GM12878 (cell line): ENCODE data around the gene HIPK4. TPM values are rescaled to one million over a fixed set of nuclear protein-coding genes. Genes with fewer than 3 reads are reported as not detected.
A peak's percentile ranks its signal among the peaks of the same experiment; 100 is the strongest.

Experiments
- ASH2L ChIP-seq: fragments of 300-600, 200-600 bp; sonication (generic); IDR thresholded peaks from 2 replicates; pipeline ENCODE4 v1.6.1; 2017; ENCODE audit warnings: low read depth, mild to moderate bottlenecking, borderline replicate concordance
- ATF2 ChIP-seq: IDR thresholded peaks from 2 replicates; pipeline ENCODE4 v1.6.1; 2012; ENCODE audit warnings: low read length, inconsistent platforms
- CEBPB ChIP-seq, 2 experiments: fragments of 150-350 bp in 1 of 2; IDR thresholded peaks; 2 replicates each; pipeline ENCODE4 v1.6.1; 2012 to 2014; ENCODE audit warnings: low read depth in 2 of 2, low read length in 2 of 2, borderline replicate concordance in 1 of 2, inconsistent platforms in 1 of 2
- CREB1 ChIP-seq: IDR thresholded peaks from 2 replicates; pipeline ENCODE4 v1.6.1; 2012; ENCODE audit warnings: low read depth, mild to moderate bottlenecking, inconsistent platforms
- CTCF ChIP-seq, 3 experiments: IDR thresholded peaks in 2 of 3; conservative IDR thresholded peaks in 1 of 3; 2 replicates each; pipeline ENCODE4 v1.5.1; 2011; ENCODE audit warnings: low read depth in 3 of 3, low read length in 3 of 3, mild to moderate bottlenecking in 3 of 3, control low read depth in 2 of 3, moderate library complexity in 2 of 3, inconsistent platforms in 1 of 3, mixed read lengths in 1 of 3; ENCODE audit not compliant: control insufficient read depth in 2 of 3, insufficient read depth in 1 of 3; ENCODE audit errors: extremely low read depth in 1 of 3
- EGR1 ChIP-seq, 2 experiments: IDR thresholded peaks; 1 replicate in 1 of 2; 2 replicates in 1 of 2; pipeline ENCODE4 v1.6.1; 2011 to 2012; ENCODE audit warnings: low read depth in 2 of 2, low read length in 2 of 2, borderline replicate concordance in 1 of 2, mild to moderate bottlenecking in 1 of 2, moderate library complexity in 1 of 2
- GATAD2B ChIP-seq: fragments of 450-650 bp; conservative IDR thresholded peaks from 2 replicates; pipeline ENCODE4 v1.6.1; 2017; ENCODE audit warnings: low read depth, mild to moderate bottlenecking, moderate library complexity
- HDGF ChIP-seq: fragments of 450-650 bp; IDR thresholded peaks from 2 replicates; pipeline ENCODE4 v1.6.1; 2016; ENCODE audit warnings: antibody characterized with exemption
- IKZF1 ChIP-seq: fragments of 450-650 bp; conservative IDR thresholded peaks from 2 replicates; pipeline ENCODE4 v1.6.1; 2017; ENCODE audit warnings: antibody characterized with exemption, mild to moderate bottlenecking
- NR2C1 ChIP-seq: fragments of 450-650 bp; IDR thresholded peaks from 2 replicates; pipeline ENCODE4 v1.6.1; 2017; ENCODE audit warnings: antibody characterized with exemption, mild to moderate bottlenecking, moderate library complexity
- RB1 ChIP-seq: fragments of 450-650 bp; formaldehyde crosslinking; IDR thresholded peaks from 2 replicates; pipeline ENCODE4 v1.6.1; 2017; ENCODE audit warnings: mild to moderate bottlenecking, borderline replicate concordance
- RCOR1 ChIP-seq: conservative IDR thresholded peaks from 2 replicates; pipeline ENCODE4 v1.6.1; 2012; ENCODE audit warnings: low read depth, low read length, improper control_type of control experiment
- TBL1XR1 ChIP-seq: IDR thresholded peaks from 2 replicates; pipeline ENCODE4 v1.6.1; 2012; ENCODE audit warnings: low read depth, low read length, improper control_type of control experiment
- USF2 ChIP-seq: IDR thresholded peaks from 2 replicates; pipeline ENCODE4 v1.6.1; 2011; ENCODE audit warnings: low read depth, low read length, improper control_type of control experiment, borderline replicate concordance
- YBX1 ChIP-seq: fragments of 450-650 bp; IDR thresholded peaks from 2 replicates; pipeline ENCODE4 v1.6.1; 2016; ENCODE audit warnings: antibody characterized with exemption
- ZBTB40 ChIP-seq: fragments of 450-650 bp; IDR thresholded peaks from 2 replicates; pipeline ENCODE4 v1.6.1; 2016; ENCODE audit warnings: mild to moderate bottlenecking, moderate library complexity, borderline replicate concordance
- ZNF207 ChIP-seq: fragments of 450-650 bp; IDR thresholded peaks from 2 replicates; pipeline ENCODE4 v1.6.1; 2014; ENCODE audit warnings: antibody characterized with exemption, mild to moderate bottlenecking, borderline replicate concordance
- ZNF24 ChIP-seq: fragments of 450-650 bp; IDR thresholded peaks from 2 replicates; pipeline ENCODE4 v1.6.1; 2017; ENCODE audit warnings: antibody characterized with exemption, mild to moderate bottlenecking
- polyA plus RNA-seq, 11 experiments: library from polyadenylated mRNA; depleted of rRNA in 4 of 11; unstranded in 6 of 11; stranded (reverse) in 5 of 11; fragments of >200 nt; fragmentation: Nextera tagmentation in 4 of 11; fragmentation: Illumina TruSeq in 1 of 11; extraction: Ambion mirVana in 4 of 11; extraction: Trizol in 1 of 11; gene quantifications; 1 replicate in 1 of 11; 2 replicates in 10 of 11; pipeline versions ENCODE4 v1.2.1 to v1.2.3, GENCODE V29; 2011 to 2016; ENCODE audit warnings: inconsistent platforms in 2 of 11, missing spikeins in 2 of 11, low read depth in 1 of 11
- total RNA-seq, 4 experiments: library from RNA; depleted of rRNA in 3 of 4; stranded (reverse); fragments of >200 nt in 3 of 4; fragmentation: Illumina TruSeq in 1 of 4; extraction: Trizol in 1 of 4; gene quantifications; 2 replicates each; pipeline versions ENCODE4 v1.2.1 to v1.2.3, GENCODE V29; 2013 to 2021

Gene HIPK4
- total and polyA plus RNA-seq, 10 of the 15 experiments (the other 5 are each of a cell fraction or from before 2014, with no cell fraction given): 0.07 to 0.13 (median 0.08) TPM; not detected in 7

- TF ChIP-seq ZBTB40: no peak
- no peak for TF ChIP-seq RB1
- no peak for TF ChIP-seq EGR1 (IDR thresholded peaks at IDR 0.05; ENCODE audit: borderline replicate concordance in 1 of 2, low read depth in 2 of 2, low read length in 2 of 2)
- TF ChIP-seq CEBPB (IDR thresholded peaks at IDR 0.05; ENCODE audit: borderline replicate concordance in 1 of 2, low read depth in 2 of 2, low read length in 2 of 2): no peak
- no peak for TF ChIP-seq TBL1XR1
- no peak for TF ChIP-seq YBX1
- TF ChIP-seq ZNF207: no peak
- TF ChIP-seq ATF2: peak; percentile 48; the same call in 1 of the 2 replicates
- no peak for TF ChIP-seq NR2C1
- peak; percentile 64; the same call in 1 of the 2 replicates for TF ChIP-seq RCOR1
- no peak for TF ChIP-seq ZNF24
- TF ChIP-seq CREB1: 0 out of 2 replicates have a peak, but pooled peaks have one; percentile 30
- no peak for TF ChIP-seq CTCF (IDR thresholded peaks at IDR 0.05 in 2 of 3, conservative IDR thresholded peaks at IDR 0.05 in 1 of 3; ENCODE audit: control insufficient read depth in 2 of 3, extremely low read depth in 1 of 3, insufficient read depth in 1 of 3, low read depth in 3 of 3, low read length in 3 of 3)
- TF ChIP-seq IKZF1: peak; percentile 83
- 0 out of 2 replicates have a peak, but pooled peaks have one; percentile 25 for TF ChIP-seq GATAD2B
- no peak for TF ChIP-seq USF2
- TF ChIP-seq HDGF: peak; percentile 67; the same call in 1 of the 2 replicates
- TF ChIP-seq ASH2L: no peak
Measured at GRCh38 chr19:40355975-40356680, 33.9 kb downstream of the HIPK4 start (continued).
